NCI-H1092 treated with DMSO at 0.1 percent for 48 hours (cell line): ENCODE measurements around the gene KRT33B.
"Not testable (repeated sequence)": the region's sequence is repeated elsewhere in the genome, so short reads cannot be mapped to it uniquely, and the experiment has no call there.

Source experiments
- DNase-seq: peaks from one replicate; lab custom pipeline; 2025; lab: John Stamatoyannopoulos, UW

The KRT33B gene

DNA sequence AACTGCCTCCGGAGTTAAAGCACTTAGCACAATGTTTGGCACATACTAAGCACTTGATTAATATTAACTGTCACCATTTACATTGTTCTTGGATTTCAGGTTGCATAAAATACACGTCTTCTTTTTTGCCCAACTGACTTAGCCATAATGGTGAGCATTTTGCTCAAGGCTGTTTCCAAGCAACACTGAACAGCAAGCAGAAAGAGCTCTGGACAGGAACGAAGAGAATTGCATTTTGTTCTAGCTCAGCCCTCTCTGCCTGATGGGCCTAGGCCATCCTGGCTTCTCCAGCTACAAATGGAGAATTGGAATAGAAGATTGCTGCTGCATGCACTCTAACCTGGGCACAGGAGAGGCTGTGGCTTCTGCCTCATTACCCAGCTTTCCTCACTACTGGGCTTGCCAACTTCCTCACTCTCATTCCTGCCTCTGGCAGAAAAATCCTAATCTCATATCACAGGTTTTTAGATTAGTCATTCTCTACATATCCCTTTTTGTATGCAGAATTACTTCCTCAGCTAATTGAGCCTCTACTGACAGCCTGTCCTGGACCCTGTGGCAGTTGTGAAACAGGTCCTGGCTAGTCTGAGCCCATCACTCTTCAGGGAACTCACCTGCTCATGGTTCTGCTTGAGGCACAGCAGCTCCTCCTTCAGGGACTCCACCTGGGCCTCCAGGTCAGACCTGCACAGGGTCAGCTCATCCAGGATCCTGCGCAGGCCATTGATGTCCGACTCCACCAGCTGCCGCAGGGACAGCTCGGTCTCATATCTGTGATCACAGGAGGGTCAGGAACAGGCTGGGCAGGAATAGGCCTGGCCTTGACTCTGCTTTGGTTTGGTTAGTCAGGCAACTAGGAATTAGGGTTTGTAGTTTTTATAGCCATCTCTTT is 21.5 kb downstream of the KRT33B start:
- DNase-seq, result no peak

- DNase-seq, result not testable (repeated sequence)
Observed at GRCh38 chr17:41346421-41346820, 23.2 kb downstream of the KRT33B start.

- DNase-seq, result no peak
Observed at GRCh38 chr17:41345992-41346391, 23.6 kb downstream of the KRT33B start.

GRCh38 chr17:41343029-41343428 is 26.6 kb downstream of the KRT33B start:
- DNase-seq, result no peak

GRCh38 chr17:41340934-41341861 is 28.4 kb downstream of the KRT33B start:
- no peak for DNase-seq

DNA sequence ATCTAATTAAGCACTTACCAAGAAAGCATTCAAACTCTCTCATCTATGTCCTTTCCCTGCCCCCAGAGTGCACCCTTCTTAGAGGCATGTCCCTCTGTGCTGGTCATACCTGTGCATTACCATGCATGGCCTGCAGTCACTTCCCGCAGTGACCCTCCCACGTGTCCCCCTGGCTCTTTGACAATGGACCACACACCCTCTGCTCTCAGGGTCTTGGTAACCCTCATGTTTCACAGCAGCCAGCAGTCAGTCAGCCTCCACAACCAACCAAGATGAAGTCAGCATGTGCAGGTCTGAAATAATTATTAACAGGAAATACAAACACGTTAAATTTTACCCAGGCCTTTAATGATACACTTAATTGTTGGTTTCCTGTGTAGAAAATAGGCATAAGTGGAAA is 29.1 kb downstream of the KRT33B start:
- DNase-seq, result no peak

DNA sequence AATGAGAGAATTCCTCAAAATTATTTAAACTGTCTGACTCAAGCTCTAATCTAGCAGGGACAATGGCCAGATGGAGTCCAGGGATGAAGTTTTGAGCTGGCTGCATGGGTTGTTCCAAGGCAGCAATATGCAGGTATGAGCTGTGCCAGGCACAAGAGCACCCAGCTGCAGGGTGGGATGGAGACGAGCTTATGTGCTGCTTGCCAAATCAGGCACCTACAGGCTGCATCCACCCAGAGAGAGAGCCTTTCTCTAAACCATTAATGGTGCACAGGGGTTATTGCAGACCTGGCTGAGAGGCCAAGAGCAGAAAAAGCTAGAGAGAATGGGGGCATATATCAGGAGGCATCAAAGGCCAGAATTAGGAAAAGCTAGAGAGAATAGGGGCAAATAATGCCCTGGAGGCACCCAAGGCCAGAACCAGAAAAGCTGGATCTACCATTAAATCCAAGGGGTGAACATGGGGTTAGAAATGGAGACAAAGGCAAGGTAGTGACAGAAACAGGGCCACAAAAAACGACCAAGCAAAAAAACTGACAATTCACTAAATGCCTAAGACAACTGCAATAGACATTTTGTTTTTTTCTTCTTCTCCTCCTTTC is 29.9 kb downstream of the KRT33B start:
- no peak for DNase-seq

- no peak for DNase-seq
Observed at GRCh38 chr17:41338961-41339485, 30.6 kb downstream of the KRT33B start.

- DNase-seq, result no peak
Observed at GRCh38 chr17:41335747-41336146, 33.9 kb downstream of the KRT33B start.

- no peak for DNase-seq
Observed at GRCh38 chr17:41334385-41335305, 35.0 kb downstream of the KRT33B start.

GRCh38 chr17:41333836-41334235 is 35.8 kb downstream of the KRT33B start:
- DNase-seq, result no peak

GRCh38 chr17:41333098-41333497 is 36.5 kb downstream of the KRT33B start:
- DNase-seq, result no peak

DNA sequence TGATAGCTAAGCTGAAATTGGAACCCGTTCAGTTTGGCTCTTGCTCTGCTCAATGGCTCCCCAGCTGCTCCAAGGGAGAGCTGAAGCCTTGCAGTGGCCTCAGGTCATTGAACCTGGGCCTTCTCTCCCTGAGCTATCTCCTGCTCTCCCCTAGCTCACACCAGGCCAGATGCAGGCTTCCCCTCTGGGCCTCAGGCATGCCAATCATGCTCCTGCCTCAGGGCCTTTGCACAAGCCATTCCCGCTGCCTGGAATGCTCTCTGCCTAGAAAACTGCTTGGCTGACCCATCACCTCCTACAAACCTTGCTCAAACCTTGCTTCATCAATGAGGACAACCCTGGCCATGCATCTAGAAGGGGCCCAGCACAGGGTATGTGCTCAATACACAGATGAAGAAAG is 37.4 kb downstream of the KRT33B start:
- no peak for DNase-seq

GRCh38 chr17:41331606-41332005 is 38.0 kb downstream of the KRT33B start:
- no peak for DNase-seq

DNA sequence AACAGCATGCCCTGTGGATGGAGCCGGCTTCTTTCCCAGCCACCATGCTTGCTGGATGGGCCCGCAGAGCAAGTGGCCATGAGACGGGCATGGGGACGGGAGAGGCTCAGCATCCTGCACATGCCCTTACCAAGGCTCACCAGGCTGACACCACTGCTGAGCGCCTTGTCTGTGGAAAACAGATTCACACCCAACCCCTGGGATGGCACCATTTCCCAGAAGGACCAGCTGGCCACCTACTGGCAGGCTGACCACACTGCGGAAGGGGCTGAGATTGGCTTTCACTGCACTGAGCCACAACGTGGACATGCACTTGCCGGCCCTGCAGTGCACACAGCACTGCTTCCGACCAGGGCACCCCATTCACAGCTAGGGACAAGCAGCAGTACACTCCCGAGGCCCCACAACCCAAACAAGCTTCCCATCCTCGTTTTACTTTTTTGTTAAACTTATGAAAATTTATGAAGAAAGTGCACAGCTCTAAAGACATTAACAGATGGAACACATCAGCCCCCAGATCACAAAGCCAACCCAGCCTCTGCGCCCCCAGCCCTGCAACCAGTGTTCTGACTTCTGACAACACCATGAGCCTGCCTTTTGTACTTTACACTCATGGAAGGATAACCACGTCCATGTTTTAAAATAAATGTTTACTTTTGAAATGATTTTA is 40.2 kb downstream of the KRT33B start:
- DNase-seq, result peak; percentile 26

- no peak for DNase-seq
Observed at GRCh38 chr17:41328207-41328606, 41.4 kb downstream of the KRT33B start.

- no peak for DNase-seq
Observed at GRCh38 chr17:41327411-41328120, 42.0 kb downstream of the KRT33B start.

- DNase-seq, result no peak
Observed at GRCh38 chr17:41326173-41327145, 43.2 kb downstream of the KRT33B start.

DNA sequence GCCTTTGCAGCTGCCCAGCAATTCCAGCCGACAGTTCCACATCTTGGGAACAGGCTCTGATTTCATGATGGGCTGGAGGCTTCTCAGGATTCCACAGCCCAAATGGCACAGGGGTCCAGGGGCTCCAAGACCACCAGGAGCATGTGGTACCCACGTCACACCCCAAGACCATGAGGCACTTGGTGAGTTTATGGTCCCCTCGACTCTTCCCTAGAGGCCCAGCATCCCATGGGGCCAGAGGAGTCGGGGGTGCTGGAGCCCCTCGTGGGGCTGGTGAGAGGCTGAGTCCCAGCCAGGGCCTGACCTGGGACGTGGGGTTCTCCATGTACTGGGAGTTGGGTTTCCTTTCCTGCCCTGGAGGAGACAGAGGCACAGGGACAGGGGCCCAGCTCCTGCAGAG is 44.0 kb downstream of the KRT33B start:
- DNase-seq, result no peak
